ENCODE results near the gene TSPAN31.

TSPAN31 gene

GRCh38 chr12:57752668-57753000 is 7.8 kb downstream of the TSPAN31 start:
- no peak for DNase-seq (ENCODE audit: low spot score)

DNA sequence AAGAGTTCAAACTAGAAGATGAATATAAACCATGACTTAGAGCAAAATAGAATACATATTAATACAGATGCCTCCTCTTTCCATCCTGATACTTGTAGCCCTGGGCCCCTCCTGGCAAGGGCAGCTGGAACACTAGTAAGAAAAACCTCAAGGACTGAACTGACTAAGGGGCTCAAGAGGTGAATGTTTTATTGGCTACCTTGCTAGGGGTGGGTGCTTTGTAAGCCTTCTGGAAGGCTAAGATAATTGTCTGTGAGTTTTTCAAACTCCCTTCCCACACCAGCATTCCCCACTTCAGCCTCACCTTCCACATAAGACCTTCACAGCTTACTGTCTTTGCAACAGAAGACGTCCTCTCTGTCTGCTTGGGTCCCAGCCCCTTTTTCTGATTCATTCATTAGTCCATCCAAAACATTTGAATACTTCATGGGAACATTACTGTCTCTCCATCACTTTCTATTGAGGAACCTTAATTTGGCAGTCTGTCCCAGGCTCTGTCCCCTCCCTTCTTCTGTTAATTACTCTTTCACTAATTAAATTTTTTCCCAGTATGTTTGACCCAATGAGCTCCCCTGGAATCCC is 9.0 kb downstream of the TSPAN31 start:
- DNase-seq (ENCODE audit: low spot score) = no peak

DNA sequence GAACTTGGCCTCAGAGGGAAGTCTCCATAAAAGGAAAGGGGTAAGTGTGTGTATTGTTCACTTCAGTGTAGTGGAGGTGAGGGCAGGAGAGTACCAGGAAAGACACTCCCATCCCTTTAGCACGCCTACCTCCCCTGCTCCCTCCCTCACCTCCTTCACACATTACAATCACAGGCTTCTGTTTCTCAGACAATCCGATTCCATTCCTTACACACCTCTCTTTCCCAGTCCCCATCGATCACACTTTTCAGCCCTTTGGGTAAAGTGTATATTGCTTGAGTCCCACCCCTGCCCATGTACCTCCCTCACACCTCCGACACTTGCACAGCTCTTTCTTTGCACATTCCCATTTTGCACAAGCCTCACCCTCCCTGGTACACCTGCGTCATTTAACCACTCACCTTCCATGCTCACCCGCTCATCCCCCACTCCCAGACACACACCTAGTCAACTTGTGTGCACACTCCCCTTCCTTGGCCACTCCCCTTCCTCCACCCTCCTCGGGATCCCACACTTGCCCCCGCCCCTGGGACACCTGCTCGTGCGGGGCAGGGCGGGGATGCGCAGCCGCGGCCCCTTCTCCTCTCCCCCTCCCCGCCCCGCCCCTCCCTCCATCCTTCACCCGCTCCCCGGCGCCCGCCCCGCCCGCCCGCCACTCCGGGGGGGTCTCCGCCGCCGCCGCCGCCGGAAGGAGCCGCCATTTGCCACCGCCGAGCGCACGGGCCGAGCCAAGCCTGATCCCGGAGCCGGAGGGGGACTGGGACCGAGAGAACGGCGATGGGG is 9.8 kb downstream of the TSPAN31 start, which contains the start of gene MARCHF9:
MARCHF9 (plus strand) TSS at position 693 of the 783 bp plus-strand sequence. CDS start 426 bp downstream, outside the sequence.
- peak; percentile 88 for DNase-seq (ENCODE audit: low spot score)

DNA sequence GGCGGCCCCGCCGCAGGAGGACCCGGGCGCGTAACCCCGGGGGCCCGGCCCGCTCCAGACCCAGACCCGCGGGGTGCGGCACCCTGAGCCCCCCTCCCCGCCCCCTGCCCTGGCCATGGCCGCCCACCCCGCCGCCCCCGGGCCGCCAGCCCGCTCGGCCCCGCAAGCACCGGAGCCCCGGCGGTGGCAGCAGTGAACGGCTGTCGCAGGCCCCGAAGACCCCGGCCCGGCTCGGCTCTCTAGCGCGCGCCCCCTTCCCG is 10.3 kb downstream of the TSPAN31 start:
- no peak for DNase-seq (ENCODE audit: low spot score)

GRCh38 chr12:57755454-57756372 is 10.9 kb downstream of the TSPAN31 start:
- DNase-seq (ENCODE audit: low spot score) = peak; percentile 62

DNA sequence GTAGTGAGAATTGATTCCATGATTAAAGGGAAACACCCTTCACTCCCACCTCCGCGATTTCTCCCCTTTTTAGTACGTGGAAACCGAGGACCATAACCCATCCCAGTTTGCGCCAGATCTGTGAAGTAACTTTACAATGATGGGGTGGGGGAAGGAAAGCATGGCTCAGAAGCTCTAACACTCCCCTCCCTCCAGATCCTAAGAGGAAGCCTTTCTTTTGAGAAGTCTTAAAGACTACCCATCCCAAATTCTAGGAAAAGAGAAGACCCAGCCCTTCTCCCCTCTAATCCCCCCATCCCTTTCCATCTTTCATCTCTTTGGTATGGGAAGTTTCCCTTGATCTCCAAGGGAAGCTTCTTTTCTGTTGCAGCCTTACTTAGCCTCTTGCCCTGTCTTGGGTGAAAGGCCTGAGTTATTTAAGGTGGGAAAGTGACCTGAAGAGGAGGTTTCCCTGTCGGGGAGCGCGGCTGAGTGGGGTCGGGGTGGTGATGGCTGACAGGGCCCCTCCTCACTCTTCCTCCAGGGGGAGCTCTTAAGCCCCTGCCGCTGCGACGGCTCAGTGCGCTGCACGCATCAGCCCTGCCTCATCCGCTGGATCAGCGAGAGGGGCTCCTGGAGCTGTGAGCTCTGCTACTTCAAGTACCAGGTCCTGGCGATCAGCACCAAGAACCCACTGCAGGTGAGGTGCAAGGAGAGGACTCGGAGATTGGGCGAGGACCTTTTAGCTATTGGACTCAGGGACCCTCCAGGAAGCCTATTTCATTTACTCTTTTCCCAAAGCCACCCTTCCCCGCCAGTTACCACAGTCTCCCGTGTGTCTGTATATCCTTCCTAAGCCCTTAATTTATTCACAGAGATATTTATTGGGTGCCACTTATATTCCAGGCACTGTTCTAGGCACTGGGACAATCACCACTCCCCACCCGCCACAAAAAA is 11.8 kb downstream of the TSPAN31 start:
- peak; percentile 97 for DNase-seq (ENCODE audit: low spot score)

DNA sequence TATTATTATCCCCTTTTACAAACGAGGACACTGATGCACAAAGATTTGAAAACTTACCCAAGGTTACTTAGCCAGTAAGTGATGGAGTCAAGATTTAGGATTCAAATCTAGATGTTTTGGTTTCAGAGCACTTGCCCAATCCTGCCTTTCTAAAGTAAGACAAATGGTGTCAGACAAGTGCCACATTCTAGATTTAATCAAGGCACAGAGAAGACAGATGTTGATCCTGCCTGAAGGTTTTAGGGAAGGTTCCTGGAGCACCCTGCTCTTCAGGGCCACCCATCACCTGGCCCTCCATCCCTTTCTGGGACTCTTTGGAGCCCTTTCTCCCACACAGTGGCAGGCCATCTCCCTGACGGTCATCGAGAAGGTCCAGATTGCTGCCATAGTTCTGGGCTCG is 12.9 kb downstream of the TSPAN31 start:
- DNase-seq (ENCODE audit: low spot score) = no peak

- no peak for DNase-seq (ENCODE audit: low spot score)
These were observed 13.9 kb downstream of the TSPAN31 start for GRCh38 chr12:57758552-57759359.

- DNase-seq (ENCODE audit: low spot score) = peak; percentile 82
These were observed 14.6 kb downstream of the TSPAN31 start for GRCh38 chr12:57759360-57759980.

DNA sequence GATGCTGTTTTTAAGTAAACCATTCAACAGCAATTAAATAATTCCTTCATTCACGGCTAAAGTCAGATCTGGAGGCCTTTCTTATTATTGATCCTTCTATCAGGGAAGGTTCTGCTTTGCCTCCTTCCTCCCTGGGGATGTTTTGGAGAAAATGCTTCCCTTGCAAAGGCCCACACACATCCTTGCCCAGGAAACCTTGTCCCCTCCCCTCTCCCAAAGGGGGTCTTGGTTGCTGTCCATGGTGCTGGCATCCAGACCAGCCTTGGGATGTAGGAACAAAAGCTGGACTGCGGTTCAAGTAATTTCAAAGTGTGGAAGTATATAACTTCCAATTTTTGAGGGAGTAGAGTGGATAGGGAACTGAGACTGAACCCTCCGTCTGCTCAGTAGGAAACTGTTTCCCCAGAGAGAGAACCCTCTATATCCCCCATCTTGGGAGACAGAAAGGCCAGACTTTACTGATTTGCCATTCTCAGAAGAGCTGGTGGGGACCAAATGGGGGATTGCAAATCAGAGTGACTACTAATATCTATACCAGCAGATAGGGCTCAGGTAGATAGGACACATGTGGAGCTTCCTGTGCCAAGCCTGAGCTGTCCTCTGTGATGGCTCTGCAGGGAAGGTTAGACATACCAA is 15.6 kb downstream of the TSPAN31 start:
- no peak for DNase-seq (ENCODE audit: low spot score)

DNA sequence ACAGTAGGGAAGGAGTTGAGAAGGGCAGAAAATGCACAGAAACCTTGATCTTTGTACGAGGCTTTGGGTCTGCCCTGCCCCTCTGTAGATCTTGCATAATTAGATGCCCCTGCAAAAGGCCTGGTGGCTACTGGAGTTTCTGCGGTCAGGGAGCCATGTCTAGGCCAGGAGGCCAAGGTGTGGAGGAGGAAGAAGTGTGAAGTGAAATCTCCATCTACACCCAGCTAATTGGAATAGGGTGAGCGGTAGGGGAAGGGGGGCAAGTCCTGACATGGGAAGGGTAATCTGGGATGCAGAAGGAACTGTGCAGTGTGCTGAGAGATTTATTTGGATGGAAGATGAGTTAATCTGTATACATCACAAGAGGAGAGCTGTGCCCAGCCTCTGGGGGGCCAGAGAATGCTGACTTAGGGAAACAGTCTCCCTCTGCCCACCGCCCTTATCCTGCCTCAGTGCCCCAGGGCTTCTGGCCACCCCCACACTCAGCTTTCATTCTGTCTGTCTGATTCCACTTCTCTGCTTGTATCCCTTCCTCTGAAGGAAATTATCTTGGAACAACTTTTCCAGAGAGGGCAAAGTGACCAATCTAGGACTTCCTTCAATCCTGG is 16.7 kb downstream of the TSPAN31 start:
- DNase-seq (ENCODE audit: low spot score) = no peak

GRCh38 chr12:57762463-57762862 is 17.6 kb downstream of the TSPAN31 start:
- no peak for DNase-seq (ENCODE audit: low spot score)

DNA sequence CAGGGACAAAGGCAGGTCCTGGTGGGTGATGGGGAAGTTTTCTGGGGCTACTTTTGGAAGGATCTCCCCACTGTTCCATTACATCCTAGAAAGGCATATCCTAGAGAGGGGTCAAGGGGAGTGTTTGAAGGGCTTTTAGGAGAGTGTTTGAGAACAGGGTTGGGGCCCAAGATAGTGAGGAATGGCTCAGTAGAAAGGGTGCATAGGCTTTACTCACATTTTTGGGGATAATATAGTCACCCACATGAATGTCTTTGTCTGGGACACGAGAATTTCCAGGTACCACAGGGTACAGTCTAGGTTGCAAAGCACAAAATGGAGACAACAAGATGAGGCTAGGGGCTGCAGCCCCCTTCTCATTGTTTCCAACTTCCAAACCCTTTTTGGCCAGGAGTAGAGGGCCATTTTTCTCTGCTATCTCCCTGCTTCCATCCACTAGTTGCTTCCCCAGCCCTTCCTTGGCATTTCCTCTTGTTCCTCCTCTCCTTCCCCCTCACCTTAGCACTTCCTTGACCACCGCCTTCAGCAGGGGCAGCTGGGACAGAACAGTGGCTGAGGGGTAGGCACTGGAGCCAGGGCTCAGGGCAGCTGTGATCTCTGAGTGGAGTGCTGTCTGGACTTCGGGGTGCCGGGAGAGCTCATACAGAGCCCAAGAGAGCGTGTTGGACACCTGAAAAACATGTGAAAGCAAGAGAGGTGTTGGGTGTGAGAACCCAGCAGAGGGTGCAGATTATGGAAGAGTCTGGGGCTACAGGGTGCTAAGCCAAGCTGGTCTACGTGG is 19.2 kb downstream of the TSPAN31 start:
- no peak for DNase-seq (ENCODE audit: low spot score)

- DNase-seq (ENCODE audit: low spot score) = no peak
These were observed 19.8 kb downstream of the TSPAN31 start for GRCh38 chr12:57764662-57765002.

DNA sequence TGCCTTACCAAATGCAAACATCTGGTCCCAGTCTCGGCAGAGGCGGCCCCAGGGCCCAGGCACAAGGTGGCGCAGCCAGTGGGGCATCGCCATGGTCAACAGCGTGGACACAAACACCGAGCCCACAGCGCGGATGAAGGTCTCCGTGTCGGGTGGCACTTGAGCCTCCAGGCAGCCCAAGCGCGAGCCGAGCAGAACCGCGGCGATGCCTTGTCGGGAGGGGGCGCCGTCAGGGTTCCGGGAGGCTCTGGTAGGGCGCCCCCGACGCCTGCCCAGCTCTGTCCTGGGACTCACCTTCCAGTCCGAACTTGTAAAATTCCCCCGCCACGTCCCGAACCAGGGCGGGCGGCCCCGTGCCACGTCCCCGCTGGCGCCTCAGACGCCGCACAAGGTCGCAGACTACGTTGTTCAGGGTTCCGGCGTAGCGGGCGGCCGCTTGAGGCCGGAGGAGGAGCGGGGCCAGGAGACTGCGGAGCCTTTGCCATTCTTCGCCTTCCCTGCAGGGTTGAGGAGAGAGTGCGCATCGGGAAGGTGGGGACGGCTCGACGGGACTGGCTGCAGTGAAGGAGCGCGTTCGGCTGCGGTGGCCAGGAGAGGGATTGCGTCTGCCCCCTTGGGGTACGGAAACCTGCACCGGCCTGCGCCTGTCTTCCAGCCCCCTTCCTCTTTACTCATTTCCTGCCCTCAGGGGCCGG is 20.3 kb downstream of the TSPAN31 start:
- peak; percentile 69 for DNase-seq (ENCODE audit: low spot score)

GRCh38 chr12:57765698-57766463 is 21.0 kb downstream of the TSPAN31 start:
- no peak for DNase-seq (ENCODE audit: low spot score)

- no peak for DNase-seq (ENCODE audit: low spot score)
These were observed 21.8 kb downstream of the TSPAN31 start, which contains the start of gene CYP27B1 for GRCh38 chr12:57766464-57767304. CYP27B1 (minus strand) TSS chr12:57767078; CDS start chr12:57767041, 37 bp downstream.
